Ureter (tissue), 1 donor: ENCODE measurements around the gene GEMIN7. TPM values are rescaled to one million over a fixed set of nuclear protein-coding genes. Genes with fewer than 3 reads are reported as not detected.
A peak's percentile ranks its signal among the peaks of the same experiment; 100 is the strongest.

Source experiments
- DNase-seq: peaks from one replicate; pipeline ENCODE4 v3.0.0-alpha.2; 2020; ENCODE audit warnings: low spot score
- total RNA-seq: library from RNA; stranded (reverse); gene quantifications from one replicate; pipeline ENCODE4 v1.2.4, GENCODE V29; 2023
- donor health status: DM: yes; HTN: yes; CAD: no.

GEMIN7 gene
- total RNA-seq: 19.9 TPM

DNA sequence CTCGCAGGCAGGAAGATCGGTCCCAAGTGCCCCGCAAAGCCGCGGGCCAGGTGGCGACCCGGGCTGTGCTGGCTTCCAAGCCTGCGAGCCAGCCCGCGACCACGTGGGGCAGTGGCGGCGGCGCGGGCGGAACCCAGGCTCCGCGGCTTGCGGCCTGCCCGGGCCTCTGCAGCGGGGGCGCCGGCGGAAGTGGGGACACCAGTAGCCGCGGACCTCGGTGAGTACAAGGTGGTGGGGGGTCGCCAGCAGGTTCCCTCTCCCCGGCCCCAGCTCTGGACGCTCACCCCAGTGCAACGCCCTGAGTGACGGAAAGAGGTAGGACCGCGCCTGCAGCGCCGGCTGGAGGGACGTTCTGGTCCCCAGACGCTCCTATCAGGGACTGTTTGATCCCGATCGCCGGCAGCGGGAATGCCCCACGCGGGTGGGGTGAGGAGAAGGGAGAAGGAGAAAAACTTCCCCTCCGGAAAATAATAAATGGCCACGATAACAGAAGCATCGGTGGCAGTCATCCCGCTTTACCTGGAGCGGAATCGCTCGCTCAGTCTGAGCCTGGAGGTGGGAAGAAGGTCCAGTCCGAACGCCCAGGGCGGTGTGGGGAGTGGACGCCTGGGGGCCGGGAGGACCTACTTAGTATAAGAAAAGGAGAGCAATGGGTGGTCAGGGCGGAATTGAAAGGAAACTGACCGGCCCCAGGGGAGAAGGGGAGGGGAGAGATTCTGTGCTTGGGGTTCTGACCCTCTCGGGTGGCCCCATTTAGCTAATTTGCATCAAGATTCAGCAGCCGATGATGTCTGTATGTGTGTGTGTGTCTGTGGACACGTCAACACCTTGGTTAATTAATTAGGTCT lies at the start of gene GEMIN7:
TSS of gene GEMIN7 (plus strand) at position 198 of the 848 bp plus-strand sequence. CDS start 10,855 bp downstream, outside the sequence.
- DNase-seq: peak; percentile 71

DNA sequence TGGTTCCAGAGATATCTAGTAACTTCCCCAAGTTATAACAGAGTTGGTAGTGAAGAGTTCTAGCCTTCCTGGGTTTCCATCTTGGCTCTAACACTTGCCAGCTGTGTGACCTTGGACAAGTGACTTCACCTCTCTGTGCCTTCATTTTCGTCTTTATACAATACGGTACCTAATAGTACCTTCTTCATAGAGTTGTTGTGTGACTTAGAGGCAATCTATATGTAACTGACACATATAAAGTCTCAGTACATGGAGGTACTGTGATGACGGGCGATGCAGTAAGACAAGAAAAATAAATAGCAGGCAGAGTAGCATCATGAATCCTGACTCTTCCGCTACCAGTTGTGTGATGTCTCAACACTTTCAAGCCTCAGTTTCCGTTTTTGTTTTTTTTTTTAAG lies 48.2 kb upstream of the GEMIN7 start:
- no peak for DNase-seq

DNA sequence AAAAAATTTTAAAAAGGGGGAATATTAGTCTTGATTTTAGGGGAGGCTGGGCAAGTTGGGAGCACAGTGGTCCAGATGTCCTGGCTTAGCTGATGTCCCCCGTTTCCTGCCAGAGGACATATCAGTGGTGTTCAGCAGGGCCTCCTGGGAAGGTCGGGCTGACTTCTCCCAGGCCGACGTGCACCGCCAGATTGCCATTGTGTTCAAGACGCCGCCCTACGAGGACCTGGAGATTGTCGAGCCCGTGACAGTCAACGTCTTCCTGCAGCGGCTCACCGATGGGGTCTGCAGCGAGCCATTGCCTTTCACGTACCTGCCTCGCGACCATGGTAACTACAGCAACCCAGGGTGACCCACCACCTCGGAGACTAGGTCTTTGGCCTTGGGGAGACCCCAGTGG lies 46.6 kb upstream of the GEMIN7 start:
- no peak for DNase-seq

GRCh38 chr19:45035755-45036154 lies 43.3 kb upstream of the GEMIN7 start:
- DNase-seq: no peak

- DNase-seq: no peak
Observed at GRCh38 chr19:45037393-45038169, 41.5 kb upstream of the GEMIN7 start.

- peak; percentile 93 for DNase-seq
Observed at GRCh38 chr19:45038931-45039893, 39.8 kb upstream of the GEMIN7 start, which contains the start of gene CLASRP. Gene CLASRP (plus strand): TSS chr19:45039045. CDS start chr19:45040213, 1,168 bp downstream.

DNA sequence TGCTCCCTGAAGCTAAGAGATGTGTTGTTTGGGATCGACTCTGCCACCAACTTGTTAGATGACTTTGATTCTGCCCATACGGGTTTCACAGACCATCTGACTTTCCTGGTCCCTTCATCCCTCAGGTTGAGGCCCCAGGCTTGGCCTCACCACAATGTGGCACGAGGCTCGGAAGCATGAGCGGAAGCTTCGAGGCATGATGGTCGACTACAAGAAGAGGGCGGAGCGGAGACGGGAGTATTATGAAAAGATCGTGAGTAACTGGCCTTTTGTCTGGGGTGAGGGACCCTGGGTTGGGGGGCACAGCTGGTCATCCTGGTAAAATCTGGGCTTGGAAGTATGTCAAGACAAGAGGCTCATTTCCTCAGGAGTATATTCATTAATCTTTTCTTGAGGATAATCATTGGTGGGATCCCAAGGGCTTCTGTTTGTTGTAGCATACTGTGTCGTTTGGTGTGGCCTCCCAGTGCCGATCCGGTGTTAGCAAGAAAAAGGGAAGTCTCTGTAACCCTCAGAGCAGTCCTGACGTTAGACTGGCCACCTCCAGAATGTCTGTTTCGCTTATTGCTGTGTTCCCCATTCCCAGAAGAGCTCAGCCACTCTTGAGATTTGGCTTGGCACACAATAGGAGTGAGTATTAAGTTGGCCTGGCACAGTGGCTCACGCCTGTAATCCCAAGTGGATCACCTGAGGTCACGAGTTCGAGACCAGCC lies 38.8 kb upstream of the GEMIN7 start:
- no peak for DNase-seq

DNA sequence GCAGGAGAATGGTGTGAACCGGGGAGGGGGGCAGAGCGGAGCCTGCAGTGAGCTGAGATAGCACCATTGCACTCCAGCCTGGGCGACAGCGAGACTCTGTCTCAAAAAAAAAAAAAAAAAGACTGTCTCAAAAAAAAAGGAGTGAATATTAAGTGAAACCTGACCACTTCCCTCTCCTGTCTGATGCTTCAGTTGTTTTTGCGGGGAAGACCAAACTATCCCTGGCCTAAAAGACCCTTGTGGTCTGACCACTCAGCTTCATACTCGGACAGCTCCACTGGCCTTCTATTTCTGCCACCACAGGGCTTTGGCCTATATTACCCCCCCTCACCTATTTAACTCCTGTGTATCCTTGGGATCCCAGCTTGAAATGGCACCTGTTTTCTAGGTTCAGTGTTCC lies 37.9 kb upstream of the GEMIN7 start:
- no peak for DNase-seq

- DNase-seq: no peak
Observed at GRCh38 chr19:45045671-45046353, 33.2 kb upstream of the GEMIN7 start.

DNA sequence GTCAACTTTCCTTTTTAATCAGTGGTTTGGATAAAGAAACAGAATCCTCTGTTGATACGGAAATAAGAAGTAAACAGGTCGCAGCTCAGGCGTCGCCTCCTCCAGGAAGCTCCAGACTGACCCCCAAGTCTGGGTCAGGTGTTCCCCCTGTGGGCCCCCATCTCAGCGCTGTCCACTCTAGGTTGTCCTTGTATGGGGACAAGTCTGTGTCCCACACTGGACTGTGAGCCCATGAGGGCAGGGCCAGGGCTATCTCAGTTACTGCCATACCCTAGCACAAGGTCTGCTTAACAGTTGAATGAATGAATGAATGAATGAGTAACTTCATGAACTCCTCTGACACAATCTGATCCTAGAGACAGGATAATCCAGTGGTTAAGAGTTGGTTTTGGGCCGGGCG lies 32.7 kb upstream of the GEMIN7 start:
- DNase-seq: no peak

DNA sequence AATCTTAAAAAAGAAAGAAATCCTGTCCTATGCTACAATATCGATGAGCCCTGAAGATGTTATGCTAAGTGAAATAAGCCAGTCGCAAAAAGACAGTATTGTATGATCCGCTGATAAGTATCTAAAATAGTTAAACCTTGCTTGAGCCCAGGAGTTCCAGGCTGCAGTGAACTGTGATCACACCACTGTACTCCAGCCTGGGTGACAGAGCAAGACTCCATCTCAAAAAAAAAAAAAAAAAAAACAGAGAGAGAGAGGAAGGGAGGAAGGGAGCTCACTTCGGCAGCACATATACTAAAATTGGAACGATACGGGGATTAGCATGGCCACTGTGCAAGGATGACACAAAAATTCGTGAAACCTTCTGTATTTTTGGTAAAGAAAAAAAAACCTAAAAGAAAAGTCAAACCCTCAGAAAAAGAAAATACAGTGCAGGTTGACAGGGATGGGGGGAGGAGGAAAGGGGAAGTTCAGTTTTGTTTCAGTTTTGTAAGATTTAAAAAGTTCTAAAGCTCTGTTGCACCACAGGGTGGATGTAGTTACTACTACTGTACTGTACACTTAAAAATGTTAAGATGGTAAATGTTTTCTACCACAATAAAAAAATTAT lies 31.8 kb upstream of the GEMIN7 start:
- DNase-seq: no peak

GRCh38 chr19:45049073-45049736 lies 29.9 kb upstream of the GEMIN7 start:
- no peak for DNase-seq

GRCh38 chr19:45050036-45050435 lies 29.0 kb upstream of the GEMIN7 start:
- no peak for DNase-seq

DNA sequence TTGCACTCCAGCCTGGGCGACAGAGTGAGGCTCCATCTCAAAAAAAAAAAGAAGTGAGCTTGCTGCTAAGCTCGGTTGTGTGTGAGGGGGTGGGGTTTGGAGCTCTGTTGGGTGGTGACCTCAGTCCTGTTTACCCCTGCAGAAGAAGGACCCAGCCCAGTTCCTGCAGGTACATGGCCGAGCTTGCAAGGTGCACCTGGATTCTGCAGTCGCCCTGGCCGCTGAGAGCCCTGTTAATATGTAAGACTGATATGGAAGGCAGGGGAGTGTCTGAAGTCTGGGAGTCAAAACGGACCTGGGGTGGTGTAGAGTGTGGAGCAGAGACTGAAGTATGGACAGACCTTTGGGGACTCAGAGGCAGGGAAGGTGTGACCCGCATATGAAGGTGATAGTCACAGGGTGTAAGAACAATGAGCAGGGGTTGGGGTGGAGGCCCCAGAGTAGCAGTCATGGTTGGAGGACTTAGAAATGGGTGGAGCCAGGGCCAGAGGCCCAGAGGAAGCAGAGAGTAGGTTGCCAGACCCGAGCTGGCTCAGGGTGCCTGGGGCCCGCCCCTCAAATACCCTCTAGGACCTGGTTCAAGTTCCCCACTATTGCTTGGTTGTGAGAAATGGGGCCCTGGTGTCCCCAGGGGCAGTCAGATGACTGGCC lies 27.0 kb upstream of the GEMIN7 start:
- no peak for DNase-seq

DNA sequence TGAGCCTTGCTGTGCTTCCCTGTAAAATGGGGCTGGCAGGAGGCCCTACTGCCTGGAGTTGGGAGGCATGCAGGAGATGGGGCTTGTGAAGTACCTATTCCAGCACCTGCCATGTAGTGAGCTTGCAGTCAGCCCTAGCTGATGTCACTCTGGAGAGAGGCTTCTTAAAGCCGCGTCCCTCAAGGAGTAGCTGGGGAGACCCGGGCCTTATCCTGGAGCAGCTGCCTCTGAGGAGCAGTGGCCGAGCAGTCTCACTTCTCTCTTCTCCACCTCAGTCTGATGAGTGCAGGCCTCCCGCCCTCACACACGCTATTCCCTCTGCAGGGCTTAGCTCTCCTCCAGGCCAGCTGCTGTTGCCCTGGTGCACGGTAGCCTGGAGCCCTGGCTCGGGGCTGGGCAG lies 22.2 kb upstream of the GEMIN7 start:
- no peak for DNase-seq

GRCh38 chr19:45057444-45057843 lies 21.6 kb upstream of the GEMIN7 start:
- DNase-seq: no peak

- DNase-seq: no peak
Observed at GRCh38 chr19:45058622-45059159, 20.4 kb upstream of the GEMIN7 start.

GRCh38 chr19:45059258-45059965 lies 19.6 kb upstream of the GEMIN7 start:
- DNase-seq: peak; percentile 77
